GM13977 (cell line): Measurements from ENCODE around the gene TRA2A.
"Not testable (repeated sequence)": the region's sequence is repeated elsewhere in the genome, so short reads cannot be mapped to it uniquely, and the experiment has no call there.

ENCODE experiments used
- DNase-seq: peaks from one replicate; pipeline ENCODE4 v3.0.0; 2012; ENCODE audit warnings: low spot score
- in situ Hi-C: fragments of 300-500 bp; cut with MboI; formaldehyde crosslinking; loops from one replicate; pipeline ENCODE4 v1.12.0; 2022; ENCODE audit warnings: low sequenced_read_pairs, low pct_unique_long_range_greater_than_20kb, mixed read lengths, inconsistent platforms; ENCODE audit not compliant: unreplicated experiment
- TF ChIP-seq, protein P1 (sequence below): IDR thresholded peaks from 2 replicates; pipeline ENCODE4 v1.5.1; 2012; ENCODE audit warnings: mild to moderate bottlenecking, control low read depth; ENCODE audit not compliant: insufficient read depth; ENCODE audit errors: extremely low read depth, missing control alignments

The TRA2A gene

GRCh38 chr7:23514755-23515154 lies 17.0 kb downstream of the TRA2A start:
- in situ Hi-C loops = no loop called here
- TF ChIP-seq, protein P1, sequence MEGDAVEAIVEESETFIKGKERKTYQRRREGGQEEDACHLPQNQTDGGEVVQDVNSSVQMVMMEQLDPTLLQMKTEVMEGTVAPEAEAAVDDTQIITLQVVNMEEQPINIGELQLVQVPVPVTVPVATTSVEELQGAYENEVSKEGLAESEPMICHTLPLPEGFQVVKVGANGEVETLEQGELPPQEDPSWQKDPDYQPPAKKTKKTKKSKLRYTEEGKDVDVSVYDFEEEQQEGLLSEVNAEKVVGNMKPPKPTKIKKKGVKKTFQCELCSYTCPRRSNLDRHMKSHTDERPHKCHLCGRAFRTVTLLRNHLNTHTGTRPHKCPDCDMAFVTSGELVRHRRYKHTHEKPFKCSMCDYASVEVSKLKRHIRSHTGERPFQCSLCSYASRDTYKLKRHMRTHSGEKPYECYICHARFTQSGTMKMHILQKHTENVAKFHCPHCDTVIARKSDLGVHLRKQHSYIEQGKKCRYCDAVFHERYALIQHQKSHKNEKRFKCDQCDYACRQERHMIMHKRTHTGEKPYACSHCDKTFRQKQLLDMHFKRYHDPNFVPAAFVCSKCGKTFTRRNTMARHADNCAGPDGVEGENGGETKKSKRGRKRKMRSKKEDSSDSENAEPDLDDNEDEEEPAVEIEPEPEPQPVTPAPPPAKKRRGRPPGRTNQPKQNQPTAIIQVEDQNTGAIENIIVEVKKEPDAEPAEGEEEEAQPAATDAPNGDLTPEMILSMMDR = no peak
- peak; percentile 44 for DNase-seq

GRCh38 chr7:23513746-23514145 lies 18.0 kb downstream of the TRA2A start:
- in situ Hi-C loops, DNase-seq: not testable (repeated sequence)

- no peak for DNase-seq
- TF ChIP-seq, protein P1 = no peak
- in situ Hi-C loops = no loop called here
Observed at GRCh38 chr7:23494009-23494408, 37.8 kb downstream of the TRA2A start.

DNA sequence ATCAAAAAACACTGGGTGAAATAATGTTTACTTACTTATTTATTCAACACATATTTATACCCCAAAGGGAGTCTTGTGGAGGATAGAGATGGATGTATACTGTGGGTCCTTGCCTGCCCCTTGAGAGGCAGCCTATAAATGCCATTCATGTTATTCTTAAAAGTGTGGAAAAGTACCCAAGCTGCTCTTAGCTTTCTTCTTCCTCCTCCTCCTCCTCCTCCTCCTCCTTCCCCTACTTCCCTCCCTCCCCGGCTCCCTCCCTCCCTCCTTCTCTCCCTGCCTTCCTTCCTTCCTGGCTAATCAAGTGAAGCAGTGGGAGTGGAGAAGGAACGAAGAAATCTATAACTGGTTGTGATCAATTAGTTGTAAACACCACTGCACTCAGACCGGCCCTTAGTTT lies 40.3 kb downstream of the TRA2A start:
- TF ChIP-seq, protein P1 = no peak
- in situ Hi-C loops = no loop called here

GRCh38 chr7:23490357-23491135 lies 41.2 kb downstream of the TRA2A start:
- TF ChIP-seq, protein P1 = no peak
- in situ Hi-C loops = no loop called here
- DNase-seq = peak; percentile 84

More for the DNA sequence above, 40.3 kb downstream of the TRA2A start:
- no peak for DNase-seq

DNA sequence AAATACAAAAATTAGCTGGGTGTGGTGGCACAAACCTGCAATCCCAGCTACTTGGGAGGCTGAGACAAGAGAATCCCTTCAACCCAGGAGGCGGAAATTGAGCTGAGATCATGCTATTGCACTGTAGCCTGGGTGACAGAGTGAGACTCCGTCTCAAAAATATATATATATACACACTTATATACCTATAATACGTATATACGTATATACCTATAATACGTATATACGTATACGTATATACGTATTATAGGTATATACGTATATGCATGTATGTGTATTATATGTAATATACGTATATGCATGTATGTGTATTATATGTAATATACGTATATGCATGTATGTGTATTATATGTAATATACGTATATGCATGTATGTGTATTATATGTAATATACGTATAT lies 43.1 kb downstream of the TRA2A start:
- DNase-seq, in situ Hi-C loops: not testable (repeated sequence)

- in situ Hi-C loops = no loop called here
- TF ChIP-seq, protein P1 = no peak
- no peak for DNase-seq
Observed at GRCh38 chr7:23487670-23488069, 44.1 kb downstream of the TRA2A start.
